DMS53 treated with DMSO at 0.1 percent for 48 hours (cell line): ENCODE data around the gene PGLYRP3.
"Not testable (repeated sequence)": the region's sequence is repeated elsewhere in the genome, so short reads cannot be mapped to it uniquely, and the experiment has no call there.

Source experiments
- DNase-seq: peaks from one replicate; lab custom pipeline; 2025; ENCODE audit not compliant: unreplicated experiment; lab: John Stamatoyannopoulos, UW

PGLYRP3 gene

DNA sequence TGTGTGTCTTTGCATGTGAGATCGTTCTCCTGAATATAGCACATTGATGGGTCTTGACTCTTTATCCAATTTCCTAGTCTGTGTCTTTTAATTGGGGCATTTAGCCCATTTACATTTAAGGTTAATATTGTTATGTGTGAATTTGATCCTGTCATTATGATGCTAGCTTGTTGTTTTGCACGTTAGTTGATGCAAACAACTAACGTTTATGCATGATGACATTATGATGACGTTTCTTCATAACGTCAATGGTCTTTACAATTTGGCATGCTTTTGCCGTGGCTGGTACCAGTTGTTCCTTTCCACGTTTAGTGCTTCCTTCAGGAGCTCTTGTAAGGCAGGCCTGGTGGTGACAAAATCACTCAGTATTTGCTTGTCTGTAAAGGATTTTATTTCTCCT, 5.4 kb upstream of the PGLYRP3 start:
- not testable (repeated sequence) for DNase-seq

DNA sequence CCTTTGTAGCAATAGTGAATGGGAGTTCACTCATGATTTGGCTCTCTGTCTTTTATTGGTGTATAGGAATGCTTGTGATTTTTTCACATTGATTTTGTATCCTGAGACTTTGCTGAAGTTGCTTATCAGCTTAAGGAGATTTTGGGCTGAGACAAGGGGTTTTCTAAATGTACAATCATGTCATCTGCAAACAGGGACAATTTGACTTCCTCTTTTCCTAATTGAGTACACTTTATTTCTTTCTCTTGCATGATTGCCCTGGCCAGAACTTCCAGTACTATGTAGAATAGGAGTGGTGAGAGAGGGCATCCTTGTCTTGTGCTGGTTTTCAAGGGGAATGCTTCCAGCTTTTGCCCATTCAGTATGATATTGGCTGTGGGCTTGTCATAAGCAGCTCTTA, 3.3 kb upstream of the PGLYRP3 start:
- DNase-seq = not testable (repeated sequence)

DNA sequence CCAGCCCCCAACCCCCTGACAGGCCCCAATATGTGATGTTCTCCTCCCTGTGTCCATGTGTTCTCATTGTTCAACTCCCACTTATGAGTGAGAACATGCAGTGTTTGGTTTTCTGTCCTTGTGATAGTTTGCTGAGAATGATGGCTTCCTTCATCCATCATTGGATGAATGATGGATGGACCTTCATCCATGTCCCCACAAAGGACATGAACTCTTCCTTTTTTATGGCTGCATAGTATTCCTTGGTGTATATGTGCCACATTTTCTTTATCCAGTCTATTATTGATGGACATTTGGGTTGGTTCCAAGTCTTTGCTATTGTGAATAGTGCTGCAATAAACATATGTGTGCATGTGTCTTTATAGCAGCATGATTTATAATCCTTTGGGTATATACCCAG, 1.6 kb upstream of the PGLYRP3 start:
- DNase-seq = not testable (repeated sequence)

DNA sequence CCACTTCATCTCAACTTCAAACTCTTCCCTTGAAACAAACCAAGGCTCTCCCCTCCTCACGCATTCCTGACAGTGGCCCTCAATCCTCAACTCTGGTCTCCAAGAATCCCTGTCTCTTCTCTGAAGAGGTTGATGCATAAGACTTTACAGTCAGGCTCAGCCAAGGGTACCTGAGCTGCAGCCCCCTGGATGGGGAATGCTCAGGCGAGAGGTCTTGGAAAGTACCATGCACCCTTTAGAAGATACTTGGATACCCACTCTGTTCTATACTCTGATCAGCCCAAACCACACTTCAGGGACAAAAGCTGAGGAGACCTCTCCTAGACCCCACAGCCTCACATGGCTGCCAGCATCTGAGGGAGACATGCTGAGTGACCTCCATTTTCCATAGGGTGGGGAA, 536 bp upstream of the PGLYRP3 start:
- DNase-seq = no peak

DNA sequence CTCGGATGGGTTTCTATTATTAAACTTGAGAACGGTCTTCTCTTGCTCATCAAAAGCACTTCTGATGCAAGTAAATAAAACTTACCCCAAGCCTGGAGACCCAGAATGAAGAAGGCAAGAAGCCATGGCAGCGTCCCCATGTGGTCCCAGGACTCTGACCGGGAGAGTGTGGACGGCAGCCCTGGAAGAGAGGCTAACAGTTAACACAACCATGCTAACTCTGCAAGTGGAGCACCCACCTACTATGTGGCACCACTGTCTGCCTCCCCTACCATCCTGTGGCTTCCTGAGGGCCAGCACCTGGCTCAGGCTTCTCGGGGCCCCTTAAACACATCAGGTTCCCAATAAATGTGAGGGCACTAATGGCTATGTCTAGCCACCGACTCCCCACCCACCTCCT, 2.2 kb downstream of the PGLYRP3 start:
- no peak for DNase-seq

DNA sequence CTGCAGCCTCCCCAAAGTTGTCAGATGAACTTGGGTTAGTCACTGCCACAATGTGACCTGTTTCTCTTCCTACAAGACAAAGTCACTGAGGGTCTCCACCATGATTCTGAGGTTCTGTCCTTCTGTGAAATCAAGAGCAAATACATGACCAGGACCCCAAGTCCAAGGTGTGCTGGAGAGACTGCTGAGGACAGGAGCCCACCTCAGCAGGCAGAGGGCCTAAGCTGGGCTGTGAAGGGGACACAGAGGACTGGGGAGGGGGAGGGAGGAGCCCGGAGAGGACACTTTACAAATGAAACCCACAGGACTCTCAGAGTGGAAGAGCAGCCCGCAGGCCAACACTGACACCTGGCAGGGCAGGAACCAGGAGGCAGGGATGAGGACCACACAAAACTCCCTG, 3.3 kb downstream of the PGLYRP3 start:
- DNase-seq = no peak

DNA sequence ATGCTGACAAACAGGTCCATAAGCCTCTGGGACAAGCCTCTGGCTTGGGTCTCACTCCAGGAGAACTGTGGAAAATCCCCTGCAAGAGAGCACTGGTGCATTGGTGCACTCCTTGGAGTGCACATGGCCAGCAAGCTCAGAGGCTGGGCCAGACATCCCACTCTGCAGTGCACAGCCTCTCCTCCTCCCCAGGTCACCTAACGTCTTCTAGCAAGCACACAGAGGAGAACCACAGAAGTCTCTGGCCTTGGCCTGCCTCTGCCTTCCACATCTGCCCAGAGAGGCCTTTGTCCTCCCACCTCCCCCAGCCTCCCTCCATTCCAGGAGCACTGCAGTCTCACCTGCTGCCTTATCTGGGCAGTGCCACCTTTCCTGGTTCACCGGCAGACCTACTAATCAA, 4.2 kb downstream of the PGLYRP3 start:
- DNase-seq = no peak

DNA sequence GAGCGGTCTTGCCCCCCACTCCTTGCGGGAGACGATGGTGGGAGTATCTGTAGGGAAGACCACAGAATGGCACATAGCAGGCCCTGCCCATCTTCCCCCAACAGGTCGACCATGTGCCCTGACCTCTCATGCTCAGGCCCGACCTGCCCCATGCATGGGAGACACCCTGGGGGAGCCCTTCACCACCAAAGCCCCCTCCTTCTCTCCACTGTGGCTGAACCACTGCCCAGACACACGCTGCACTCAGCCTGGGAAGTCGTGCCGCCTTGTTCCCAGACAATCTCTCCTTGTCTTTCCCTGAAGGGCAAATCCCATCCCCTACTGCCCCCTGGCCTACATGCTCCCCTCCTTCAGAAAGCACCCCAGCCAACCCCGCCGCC, 5.5 kb downstream of the PGLYRP3 start:
- no peak for DNase-seq

DNA sequence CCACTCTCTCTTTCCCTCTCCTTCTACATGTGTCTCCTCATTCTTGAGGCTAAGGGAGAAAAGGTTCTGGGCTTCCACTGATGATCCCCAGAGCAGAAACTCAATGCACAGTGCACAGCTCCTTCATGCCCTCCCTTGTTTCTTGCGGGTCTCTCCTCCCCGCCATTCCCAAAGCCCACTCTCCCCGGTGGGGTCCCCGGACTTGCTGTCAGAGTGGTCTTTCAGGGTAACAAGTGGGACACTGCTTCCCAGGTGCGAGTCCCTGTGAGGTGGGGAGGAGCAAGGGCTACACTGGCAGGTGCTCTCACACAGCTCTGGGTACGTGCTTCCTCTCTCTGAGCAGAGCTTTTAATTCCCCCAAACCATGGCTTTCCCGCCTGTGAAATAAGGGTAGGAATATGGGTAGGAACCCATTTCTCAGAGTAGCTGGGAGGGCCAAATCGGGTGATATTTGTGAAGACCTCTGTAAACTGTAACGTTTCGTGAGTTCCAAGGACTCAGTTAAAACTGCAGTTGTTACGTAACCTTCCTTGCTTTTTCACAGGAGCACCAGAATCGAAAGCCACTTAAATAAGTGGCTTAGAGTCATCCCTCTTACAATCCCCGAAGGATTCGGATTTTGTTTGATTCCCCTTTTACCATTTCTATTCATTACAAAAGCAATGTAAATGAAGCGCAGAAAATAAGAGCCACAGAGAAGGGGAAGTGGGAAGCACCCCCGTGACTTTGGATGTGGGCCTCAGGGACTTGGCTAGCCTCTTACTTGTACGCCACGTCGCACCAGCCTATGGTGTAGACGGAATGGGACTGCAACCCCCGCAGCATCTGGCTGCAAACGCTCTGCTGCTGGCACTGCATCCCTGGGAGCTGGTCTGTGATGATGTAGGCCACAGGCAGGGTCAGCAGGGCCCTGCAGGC, 6.2 kb downstream of the PGLYRP3 start:
- DNase-seq = no peak

DNA sequence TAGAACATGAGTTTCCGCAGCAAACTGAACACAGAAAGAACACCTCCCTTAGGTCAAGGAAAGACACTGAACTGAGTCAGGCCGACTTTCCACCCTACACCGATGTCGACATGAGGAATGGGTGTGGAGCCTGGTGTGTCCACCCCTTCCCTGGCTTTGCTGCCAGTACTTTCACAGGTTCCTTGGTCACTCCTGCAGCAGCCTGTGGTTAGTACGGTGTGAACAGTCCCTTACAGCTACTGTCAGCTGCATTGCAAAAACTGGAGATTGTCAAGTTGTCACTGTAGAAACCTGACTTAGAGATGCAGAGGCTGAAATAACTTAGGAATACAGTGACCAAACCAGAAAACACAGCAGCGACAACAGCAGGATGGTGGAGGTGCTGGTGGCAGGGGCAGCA, 7.1 kb downstream of the PGLYRP3 start:
- no peak for DNase-seq

DNA sequence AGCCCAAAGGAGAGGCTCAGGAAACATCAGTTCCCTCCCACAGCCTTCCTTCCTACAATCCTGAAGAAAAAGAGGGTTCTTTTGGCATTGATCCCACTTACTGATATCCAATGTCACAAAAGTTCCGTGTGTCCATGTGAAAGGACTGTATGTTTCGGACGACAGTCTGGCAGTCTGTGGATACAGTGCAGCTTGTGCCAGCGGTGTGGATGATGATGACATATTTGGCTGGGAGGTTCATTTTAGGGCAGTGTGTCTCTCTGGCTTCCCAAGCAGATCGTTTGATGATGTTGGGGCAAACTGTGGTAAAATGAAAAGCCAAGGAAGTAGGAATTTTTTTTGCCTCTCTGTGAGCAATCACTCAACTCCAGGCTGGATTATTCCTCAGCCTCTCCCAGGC, 10.4 kb downstream of the PGLYRP3 start:
- DNase-seq = no peak

DNA sequence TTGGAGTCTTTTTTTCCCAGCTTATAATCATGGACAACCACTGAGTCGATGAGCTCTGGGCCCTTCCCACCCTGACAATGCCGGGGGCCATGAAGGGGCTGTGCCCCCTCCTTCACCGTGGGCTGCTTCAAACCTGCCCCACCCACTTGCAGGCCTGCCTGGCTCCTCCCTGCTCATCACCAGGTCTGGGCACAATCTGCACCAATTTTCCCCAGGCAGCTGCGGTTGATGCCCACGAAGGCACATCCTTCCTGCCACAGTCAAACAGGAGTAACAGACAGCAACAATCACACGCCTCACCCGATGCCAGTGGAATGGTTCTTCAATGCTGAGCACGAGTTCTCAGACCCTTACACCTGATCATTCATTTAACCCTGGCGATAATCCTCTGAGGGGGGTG, 18.9 kb downstream of the PGLYRP3 start:
- no peak for DNase-seq

DNA sequence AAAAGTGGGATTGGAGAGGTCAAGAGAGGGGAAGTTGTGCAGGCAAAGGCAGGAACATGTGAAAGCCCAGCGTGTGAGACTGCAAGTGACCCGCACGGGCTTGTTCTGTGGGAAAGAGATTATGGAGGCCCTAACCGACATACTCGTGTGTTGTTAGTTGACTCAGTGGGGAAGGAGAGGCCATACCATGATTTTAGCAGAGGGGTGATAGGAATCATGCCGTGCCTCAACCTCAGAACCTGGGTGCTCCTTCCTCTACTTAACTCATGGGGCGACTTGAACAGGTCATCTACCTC, 19.3 kb downstream of the PGLYRP3 start:
- no peak for DNase-seq

DNA sequence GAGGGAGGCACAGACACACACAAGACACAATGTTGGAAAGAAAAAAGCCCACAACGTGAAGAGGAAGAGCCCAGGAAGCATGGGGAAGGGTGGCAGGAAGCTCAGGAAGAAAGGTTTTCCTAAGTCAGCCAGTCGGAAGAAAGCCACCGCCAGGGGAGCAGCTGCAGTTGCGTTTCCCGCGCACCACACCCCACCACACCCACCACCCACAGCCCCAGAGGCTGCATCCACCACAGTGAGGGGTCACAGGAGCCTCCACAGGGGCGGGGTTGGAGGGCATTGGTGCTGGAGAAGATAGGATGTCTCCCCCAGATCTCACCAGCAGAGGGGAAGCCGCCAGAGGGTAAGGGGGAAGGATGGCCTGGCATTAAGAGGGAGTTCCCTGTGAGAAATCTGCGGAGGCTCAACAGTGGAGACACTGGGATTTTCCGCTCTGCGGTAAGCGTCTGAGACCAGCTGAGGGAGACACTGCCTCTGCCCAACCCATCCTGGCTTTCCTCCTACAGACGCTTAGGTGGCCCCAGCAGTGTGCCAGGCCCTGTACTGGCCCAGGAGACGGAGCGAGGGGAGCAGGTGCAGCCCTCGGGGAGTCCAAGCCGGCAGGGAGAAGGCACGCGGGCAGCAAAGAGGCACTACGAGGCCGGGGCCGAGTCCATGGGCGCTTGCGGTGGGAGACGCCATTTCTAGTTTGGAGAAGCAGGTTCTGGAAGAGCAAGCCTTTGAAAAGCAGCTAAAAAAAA, 19.8 kb downstream of the PGLYRP3 start:
- DNase-seq = no peak

DNA sequence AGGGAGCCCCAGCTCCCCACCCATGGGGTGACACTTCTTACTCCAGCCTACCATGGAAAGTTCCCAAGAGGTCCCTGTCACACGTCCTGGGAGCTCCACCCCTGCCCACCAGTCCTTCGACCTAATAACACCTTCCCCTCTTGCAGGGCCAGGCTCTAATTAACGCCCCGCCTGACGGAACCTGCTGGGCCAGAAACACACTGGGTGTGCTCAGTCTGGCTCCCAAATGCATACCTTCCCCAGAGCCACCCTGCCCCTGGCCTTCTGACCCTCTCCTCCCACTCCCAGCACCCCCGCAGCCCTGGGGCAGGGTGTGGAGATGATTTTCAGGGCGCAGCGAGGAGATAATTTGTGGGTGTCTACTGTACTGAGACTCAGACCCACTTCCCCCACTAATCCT, 20.6 kb downstream of the PGLYRP3 start:
- DNase-seq = no peak

DNA sequence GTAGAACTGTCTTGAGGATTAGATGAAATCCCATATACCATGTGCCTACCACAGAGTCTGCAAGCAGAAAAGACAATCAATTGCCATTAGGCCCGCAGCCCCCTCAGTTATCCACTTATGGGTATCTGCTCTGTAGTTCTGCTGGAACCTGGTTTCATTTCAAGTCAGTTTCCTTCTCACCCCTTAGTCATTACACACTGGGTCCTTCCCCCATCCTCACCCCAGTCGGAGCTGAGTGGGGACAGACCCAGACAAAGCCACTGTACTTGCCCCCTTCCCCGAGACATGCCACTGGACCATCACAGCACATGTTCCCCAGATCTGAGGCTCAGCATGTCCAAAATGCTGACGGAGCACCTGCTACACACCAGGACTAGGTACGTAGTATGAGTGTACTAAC, 21.2 kb downstream of the PGLYRP3 start:
- no peak for DNase-seq

DNA sequence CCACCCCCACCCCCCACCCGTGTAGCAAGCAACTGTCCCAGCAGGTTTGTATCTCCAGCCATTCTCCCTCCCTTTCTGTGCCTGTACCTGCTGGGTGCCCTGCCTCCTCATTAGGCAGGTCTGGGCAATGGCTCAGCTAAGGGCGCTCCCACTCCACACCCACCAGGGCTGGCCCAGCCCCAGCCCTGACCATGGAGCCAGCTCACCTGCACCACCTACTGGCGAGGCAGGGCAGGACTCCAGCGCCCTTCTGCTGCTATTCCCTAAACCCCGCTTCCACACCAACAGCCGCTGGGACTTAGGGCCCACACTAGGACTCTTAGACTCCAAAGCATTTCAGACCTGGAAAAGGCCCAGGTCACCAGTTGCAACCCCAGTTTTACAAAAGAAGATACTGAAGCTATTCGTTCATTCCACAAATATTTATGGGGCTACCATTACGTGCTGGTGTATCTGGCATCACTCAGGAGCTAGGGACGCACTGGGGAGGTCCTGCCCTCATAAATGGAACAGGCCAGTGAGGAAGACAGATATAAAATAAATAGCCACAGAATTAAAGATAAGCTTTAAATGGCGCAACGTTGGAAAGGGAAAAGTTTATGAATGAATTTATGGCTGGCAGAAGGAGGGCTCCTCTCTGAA, 24.0 kb downstream of the PGLYRP3 start:
- DNase-seq = no peak

DNA sequence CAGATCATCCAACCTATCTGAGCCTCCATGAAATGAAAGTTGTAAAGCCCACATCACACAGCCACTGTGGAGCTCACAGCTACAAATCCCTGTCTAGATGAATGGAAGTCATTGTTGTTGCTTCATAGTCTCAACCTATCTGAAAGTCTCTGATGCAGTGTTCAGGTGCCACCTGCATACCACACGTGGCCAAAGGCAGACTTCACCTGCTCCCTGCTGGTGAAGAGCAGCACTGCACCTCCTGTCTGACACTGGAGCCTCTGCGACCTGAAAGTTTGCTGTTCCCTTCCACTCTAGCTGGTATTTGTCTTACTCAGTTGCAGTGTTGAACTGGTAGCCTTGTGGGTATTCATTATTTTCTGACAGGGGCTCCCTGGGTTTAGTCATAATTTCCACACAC, 34.9 kb downstream of the PGLYRP3 start:
- DNase-seq = peak; percentile 2

DNA sequence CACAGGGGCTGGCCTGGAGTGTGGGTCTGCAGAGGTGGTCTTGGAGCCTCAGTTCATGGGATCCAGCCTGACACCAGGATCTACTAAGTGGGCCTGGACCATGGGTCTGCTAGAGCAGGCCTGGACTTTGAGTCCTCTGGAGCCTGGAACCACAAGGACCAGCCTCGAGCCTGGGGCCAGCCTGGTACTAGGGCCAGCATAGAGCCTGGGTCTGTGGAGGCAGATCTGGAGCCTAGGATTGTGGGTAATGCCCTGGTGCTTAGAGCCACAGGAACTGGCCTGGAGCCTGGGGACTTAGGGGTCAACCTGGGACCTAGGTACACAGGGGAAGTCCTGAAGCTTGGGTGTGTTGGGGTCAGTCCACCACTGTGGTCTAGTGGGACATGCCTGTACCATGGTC, 40.6 kb downstream of the PGLYRP3 start:
- no peak for DNase-seq

DNA sequence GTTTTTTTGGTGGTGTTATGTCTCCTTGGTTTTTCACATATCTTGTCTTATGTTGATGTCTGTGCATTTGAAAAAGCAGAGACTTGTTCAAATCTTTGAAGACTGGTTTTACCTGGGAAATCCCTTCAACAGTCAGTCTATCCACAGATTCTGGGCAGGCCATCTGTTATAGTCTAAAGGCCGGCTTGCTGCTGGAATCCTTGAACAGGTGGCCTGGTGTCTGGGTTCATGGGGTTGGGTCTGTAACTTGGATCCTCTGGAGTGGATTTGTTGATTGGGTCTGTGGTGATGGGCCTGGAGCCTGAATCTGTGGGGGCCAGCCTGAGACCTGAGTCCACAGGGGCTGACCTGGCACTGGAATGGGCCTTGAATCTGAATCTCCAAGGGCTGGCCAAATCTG, 41.0 kb downstream of the PGLYRP3 start:
- no peak for DNase-seq

DNA sequence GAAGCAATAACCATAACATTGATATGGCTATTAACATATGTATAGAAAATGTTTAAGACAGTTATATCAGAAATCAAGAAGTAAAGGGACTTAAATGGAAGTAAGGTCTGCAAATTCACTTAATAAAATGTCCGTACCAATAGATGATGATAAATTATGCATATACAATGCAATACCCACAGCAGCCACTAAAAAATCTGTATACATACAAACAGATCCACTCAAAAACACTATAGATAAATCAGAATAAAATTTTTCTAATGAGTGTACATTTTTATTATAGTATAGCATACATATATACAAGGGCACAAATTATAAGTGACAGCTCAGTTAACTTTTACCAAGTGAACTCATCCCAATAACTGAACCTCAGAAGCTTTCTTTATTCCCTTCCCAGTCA, 47.3 kb downstream of the PGLYRP3 start:
- no peak for DNase-seq

DNA sequence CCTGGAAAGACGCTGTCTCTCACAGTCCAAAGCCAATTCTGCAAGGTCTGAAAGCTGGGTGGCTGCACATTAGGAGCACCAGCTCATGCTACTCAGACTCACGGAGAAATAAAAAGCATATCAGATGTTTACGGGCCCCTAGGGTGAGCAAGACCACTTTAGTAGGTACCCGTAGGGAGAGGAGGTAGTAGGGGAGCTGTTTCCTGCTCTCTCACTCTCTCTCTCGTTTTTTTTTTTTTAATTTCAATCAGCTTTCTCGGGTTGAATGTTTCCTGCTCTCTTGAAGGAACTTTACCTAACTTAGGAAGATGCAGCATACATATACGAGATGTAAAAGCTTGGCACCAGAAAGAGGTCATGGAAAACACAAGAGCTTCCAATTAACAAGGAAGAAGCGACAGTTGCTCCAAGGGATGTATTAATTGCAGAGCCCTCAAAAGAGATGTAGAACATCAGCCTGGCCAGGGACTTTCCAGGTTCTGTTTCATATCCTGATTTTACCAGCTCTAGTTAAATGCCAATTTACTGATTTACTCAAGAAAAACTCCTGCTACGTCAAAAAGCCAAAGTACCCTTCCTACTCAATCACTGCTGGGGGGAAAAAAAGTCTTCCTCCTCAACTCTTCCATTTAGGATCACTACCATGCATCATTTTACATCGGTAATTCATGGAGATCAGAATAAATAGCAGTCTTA, 50.1 kb downstream of the PGLYRP3 start:
- no peak for DNase-seq
